K562 (cell line): ENCODE results near the gene TTC24. TPM values are rescaled to one million over a fixed set of nuclear protein-coding genes. Genes with fewer than 3 reads are reported as not detected.

ENCODE experiments used
- ATAC-seq: fragments of 200-7000 bp; cut with Tn5 transposase; 3 replicates; pipeline ENCODE4 v1.9.1; 2020; ENCODE audit warnings: moderate library complexity
- BruUV-seq: library from RNA; stranded (reverse); fragments of 400-500 nt; replicated peaks from 2 replicates; lab custom pipeline; 2021; lab: Mats Ljungman, UMichigan
- CTCF ChIA-PET: fragments of 300-600 bp; formaldehyde crosslinking; extraction: SDS; loops from one replicate; lab custom pipeline; 2021; ENCODE audit warnings: low intra/inter-chr PET ratio; lab: Yijun Ruan, JAX
- POLR2A ChIA-PET: fragments of 300-600, 350-650 bp; sonication (Branson Sonifier 250); formaldehyde crosslinking; extraction: SDS; loops from one replicate; lab custom pipeline; 2021; ENCODE audit warnings: antibody characterized with exemption, inconsistent platforms; lab: Yijun Ruan, JAX
- DNase-seq, 4 experiments: peaks; one replicate each; pipeline versions ENCODE4 v3.0.0 to v3.0.0-alpha.2; 2011 to 2018; ENCODE audit warnings: low spot score in 3 of 4, mixed read lengths in 3 of 4; ENCODE audit errors: extremely low read depth in 1 of 4
- FAIRE-seq: peaks from 2 replicates; lab custom pipeline; 2011; peaks lifted over from hg19 to GRCh38; lab: Jason Lieb, UNC
- H2AFZ ChIP-seq: 2 replicates; pipeline ENCODE4 v1.6.0; 2011; ENCODE audit warnings: low read depth, low read length, control low read depth, inconsistent platforms
- H3K27ac ChIP-seq: fragments of 200-600 bp; 3 replicates; pipeline ENCODE4 v1.8.0; 2011; ENCODE audit warnings: low read depth, mild to moderate bottlenecking, control low read depth, inconsistent platforms, low read length, moderate library complexity, mixed read lengths; ENCODE audit errors: extremely low read depth
- H3K27me3 ChIP-seq, 2 experiments: fragments of 300-600 bp in 1 of 2; 2 replicates in 1 of 2; 3 replicates in 1 of 2; pipeline versions ENCODE4 v1.6.0 to v1.8.0; 2011; ENCODE audit warnings: inconsistent platforms in 2 of 2, low read length in 2 of 2, mild to moderate bottlenecking in 1 of 2, mixed read lengths in 1 of 2, moderate library complexity in 1 of 2; ENCODE audit not compliant: control insufficient read depth in 2 of 2, insufficient read depth in 2 of 2
- H3K36me3 ChIP-seq: fragments of 300-600 bp; 3 replicates; pipeline ENCODE4 v1.8.0; 2011; ENCODE audit warnings: mild to moderate bottlenecking, low read length, inconsistent platforms; ENCODE audit not compliant: control insufficient read depth, insufficient read depth
- H3K4me1 ChIP-seq, 2 experiments: fragments of 200-600 bp in 1 of 2; replicated peaks in 1 of 2; 2 replicates in 1 of 2; 3 replicates in 1 of 2; pipeline versions ENCODE4 v1.5.1 to v1.8.0; 2011; ENCODE audit warnings: inconsistent platforms in 2 of 2, low read length in 2 of 2, mild to moderate bottlenecking in 1 of 2, mixed read lengths in 1 of 2, moderate library complexity in 1 of 2; ENCODE audit not compliant: control insufficient read depth in 2 of 2, insufficient read depth in 2 of 2
- H3K4me2 ChIP-seq: 2 replicates; pipeline ENCODE4 v1.6.1; 2011; ENCODE audit warnings: low read length, control low read depth, inconsistent platforms, mixed read lengths; ENCODE audit not compliant: insufficient read depth
- H3K4me3 ChIP-seq: fragments of 200-600 bp; sonication (generic), shearing (Covaris generic); 2 replicates; pipeline ENCODE4 v1.5.1; 2016; ENCODE audit warnings: control low read depth, inconsistent platforms
- H3K79me2 ChIP-seq: fragments of 200-600 bp; 3 replicates; pipeline ENCODE4 v1.8.0; 2011; ENCODE audit warnings: low read length, inconsistent platforms; ENCODE audit not compliant: control insufficient read depth, insufficient read depth
- H3K9ac ChIP-seq, 2 experiments: 2 replicates each; pipeline versions ENCODE4 v1.6.0 to v1.6.1; 2011; ENCODE audit warnings: low read depth in 2 of 2, low read length in 2 of 2, control low read depth in 1 of 2, inconsistent platforms in 1 of 2, mild to moderate bottlenecking in 1 of 2, mixed read lengths in 1 of 2; ENCODE audit not compliant: insufficient read depth in 1 of 2
- H3K9me1 ChIP-seq: one replicate; pipeline ENCODE4 v1.6.0; 2011; ENCODE audit warnings: inconsistent platforms, mild to moderate bottlenecking, low read length, moderate library complexity; ENCODE audit not compliant: control insufficient read depth, insufficient read depth
- H3K9me3 ChIP-seq: replicated peaks from 2 replicates; pipeline ENCODE4 v1.5.1; 2011; ENCODE audit warnings: low read depth, low read length, inconsistent platforms; ENCODE audit not compliant: control insufficient read depth, insufficient read depth
- H4K20me1 ChIP-seq: replicated peaks from 2 replicates; pipeline ENCODE4 v1.6.1; 2011; ENCODE audit warnings: low read length, inconsistent platforms, mixed read lengths; ENCODE audit not compliant: control insufficient read depth, insufficient read depth
- KHSRP ChIP-seq: fragments of 450-650 bp; IDR thresholded peaks from 2 replicates; pipeline ENCODE4 v1.6.1; 2017
- LCOR ChIP-seq: sonication (generic); formaldehyde crosslinking; IDR thresholded peaks from 2 replicates; pipeline ENCODE4 v1.8.0; 2022; ENCODE audit warnings: mild to moderate bottlenecking, missing genetic modification reagents
- MTA2 ChIP-seq: fragments of 450-650 bp; IDR thresholded peaks from 2 replicates; pipeline ENCODE4 v1.6.1; 2016; ENCODE audit warnings: low read depth
- PHF8 ChIP-seq: fragments of 200-600 bp; sonication (generic); IDR thresholded peaks from 2 replicates; pipeline ENCODE4 v1.6.1; 2012; ENCODE audit warnings: mixed run types, mild to moderate bottlenecking, inconsistent platforms, low read length, moderate library complexity, borderline replicate concordance
- RBM39 ChIP-seq: fragments of 200-400 bp; formaldehyde crosslinking; optimal IDR thresholded peaks from 2 replicates; pipeline ENCODE3; 2018; ENCODE audit warnings: low read depth, low read length
- RUNX1 ChIP-seq: sonication (generic); IDR thresholded peaks from 2 replicates; pipeline ENCODE4 v1.6.1; 2016; ENCODE audit warnings: antibody characterized with exemption, low read depth
- SMARCC2 ChIP-seq: fragments of 450-650 bp; IDR thresholded peaks from 2 replicates; pipeline ENCODE4 v1.6.1; 2017; ENCODE audit warnings: antibody characterized with exemption, moderate library complexity, mild to moderate bottlenecking, low read depth
- SP1 ChIP-seq: sonication (generic); formaldehyde crosslinking; IDR thresholded peaks from 2 replicates; pipeline ENCODE4 v1.8.1; 2022; ENCODE audit warnings: mild to moderate bottlenecking, missing genetic modification reagents
- SPI1 ChIP-seq: IDR thresholded peaks from 2 replicates; pipeline ENCODE4 v1.6.1; 2011; ENCODE audit warnings: low read depth, low read length, control low read depth, borderline replicate concordance
- ZNF121 ChIP-seq: sonication (generic); formaldehyde crosslinking; conservative IDR thresholded peaks from 2 replicates; pipeline ENCODE4 v1.8.0; 2022; ENCODE audit warnings: missing genetic modification reagents
- ZNF384 ChIP-seq: IDR thresholded peaks from 2 replicates; pipeline ENCODE4 v1.6.1; 2012; ENCODE audit warnings: low read depth, low read length, improper control_type of control experiment
- WGBS: fragments of 100-300 bp; shearing (Covaris generic); methylation state at CpG from one replicate; pipeline ENCODE4 v1.1.6; 2016; ENCODE audit warnings: low coverage, mixed read lengths; ENCODE audit not compliant: insufficient coverage; ENCODE audit errors: missing lambda C conversion rate; 5-methylcytosine and 5-hydroxymethylcytosine counted together
- in situ Hi-C: fragments of 300-500 bp; cut with MboI; formaldehyde crosslinking; loops from 4 replicates; pipeline ENCODE4 v1.15.0; 2018; ENCODE audit warnings: inconsistent platforms, mixed read lengths
- intact Hi-C: fragments of 100-400 bp; cut with micrococcal nuclease; formaldehyde crosslinking; loops from 2 replicates; pipeline ENCODE4 v1.14.2; 2022
- polyA plus RNA-seq, 8 experiments: library from polyadenylated mRNA; depleted of rRNA in 4 of 8; stranded (reverse) in 5 of 8; unstranded in 3 of 8; fragments of >200 nt; fragmentation: Nextera tagmentation in 2 of 8; fragmentation: Illumina TruSeq in 1 of 8; extraction: Ambion mirVana in 2 of 8; extraction: Trizol in 1 of 8; gene quantifications; 2 replicates each; pipeline versions ENCODE4 v1.2.1 to v1.2.3, GENCODE V29; 2011 to 2014; ENCODE audit warnings: inconsistent platforms in 1 of 8, missing spikeins in 1 of 8
- total RNA-seq, 7 experiments: library from RNA; depleted of rRNA in 6 of 7; stranded (reverse); fragments of >200 nt in 6 of 7; fragmentation: Illumina TruSeq in 2 of 7; extraction: Trizol in 2 of 7; gene quantifications; 2 replicates each; pipeline versions ENCODE4 v1.2.1 to v1.2.3, GENCODE V29; 2011 to 2021; ENCODE audit warnings: low replicate concordance in 1 of 7
- TF ChIP-seq, protein P1 (sequence below): sonication (generic); formaldehyde crosslinking; IDR thresholded peaks from 2 replicates; pipeline ENCODE4 v1.8.0; 2022; ENCODE audit warnings: mild to moderate bottlenecking, missing genetic modification reagents

The TTC24 gene
- total and polyA plus RNA-seq, 9 of the 15 experiments (the other 6 are each of a cell fraction or from before 2014, with no cell fraction given), result not detected

DNA sequence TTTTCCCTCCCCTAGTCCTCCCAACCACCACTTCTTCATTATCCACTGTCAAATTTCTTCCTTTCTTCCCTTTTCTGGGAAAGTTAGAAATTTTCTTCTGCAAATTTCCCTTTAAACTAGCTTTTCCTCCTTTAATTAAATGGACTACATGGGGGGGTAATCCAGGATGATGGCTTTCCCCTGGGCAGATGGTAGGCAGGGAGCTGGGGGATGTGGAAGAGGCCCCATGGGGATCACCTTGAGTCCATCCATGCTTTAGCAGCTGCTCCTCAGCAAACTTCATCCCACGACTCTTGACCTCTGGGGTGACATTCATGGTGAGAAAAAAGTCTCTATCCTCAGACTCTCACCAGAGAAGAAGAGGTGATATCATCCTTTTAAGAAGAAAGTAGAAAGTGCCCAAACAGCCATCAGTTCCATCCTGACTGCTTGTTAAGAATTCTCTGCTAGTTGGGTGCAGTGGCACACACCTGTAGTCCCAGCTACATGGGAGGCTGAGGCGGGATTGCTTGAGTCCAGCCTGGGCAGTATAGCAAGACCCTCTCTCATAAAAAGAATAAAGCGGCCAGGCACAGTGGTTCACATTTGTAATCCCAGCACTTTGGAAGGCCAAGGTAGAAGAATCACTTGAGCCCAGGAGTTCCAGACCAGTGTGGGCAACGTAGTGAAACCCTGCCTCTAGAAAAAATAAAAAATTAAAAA lies 19.4 kb downstream of the TTC24 start:
- POLR2A ChIA-PET, result interaction anchor here (1.0 to 3.2 kb wide), 4 partner anchors 8 to 67 kb away, joined by 3 to 16 read pairs (median 4); partner anchors contain the start of gene NAXE
- WGBS, result 86% methylated on average over 4 of the region's 4 CpGs
- Histone ChIP-seq H3K4me2 (no peak overlapping the region), H3K36me3 (peaks cover 60% of the 10 kb centered on the region), H3K9me3 (no peaks in the 10 kb centered on the region), H3K27me3 (no peaks in the 10 kb centered on the region), H3K4me3 (no peak overlapping the region), H3K9ac (no peak overlapping the region; a peak in 1 of 4 replicates), H4K20me1 (no peaks in the 10 kb centered on the region), H3K9me1 (no peaks in the 10 kb centered on the region), H3K4me1 (peaks cover 12% of the 10 kb centered on the region in 2 experiments; a peak in 4 of 5 replicates), H3K27ac (no peak overlapping the region), H2AFZ (no peak overlapping the region), H3K79me2 (peaks cover 46% of the 10 kb centered on the region)
- no peak for FAIRE-seq
- DNase-seq, result no peak
- no peak for ATAC-seq
- CTCF ChIA-PET, result no interaction called here
- no TSS peak for BruUV-seq
- TF ChIP-seq ZNF121 (peak; percentile 64), SMARCC2 (no peak)
- intact Hi-C loops, result no loop called here
- in situ Hi-C loops, result no loop called here

DNA sequence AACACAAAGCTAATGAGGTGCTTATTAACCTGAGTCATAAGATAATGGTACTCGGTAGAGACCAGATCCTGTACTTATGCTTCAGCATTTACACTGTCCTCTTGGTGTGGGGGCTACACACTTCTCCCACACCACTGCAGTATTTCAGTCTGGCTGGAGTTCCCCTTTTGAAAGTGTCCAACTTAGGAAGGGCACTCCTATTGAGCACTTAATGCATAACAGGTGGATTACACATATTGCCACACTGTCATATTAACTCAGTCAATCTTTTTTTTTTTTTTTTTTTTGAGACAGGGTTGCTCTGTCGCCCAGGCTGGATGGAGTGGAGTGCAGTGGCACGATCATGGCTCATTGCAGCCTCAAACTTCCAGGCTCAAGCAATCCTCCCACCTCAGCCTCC lies 20.3 kb downstream of the TTC24 start:
- intact Hi-C loops, result no loop called here
- TF ChIP-seq LCOR (CRISPR knock-in tag) (no peak), SP1 (CRISPR knock-in tag) (0 out of 2 replicates have a peak, but pooled peaks have one; percentile 34), KHSRP (no peak), SPI1 (peak; percentile 95), RBM39 (no peak), RUNX1 (no peak), PHF8 (no peak), MTA2 (no peak), ZNF384 (peak; percentile 51)
- TF ChIP-seq, protein P1, sequence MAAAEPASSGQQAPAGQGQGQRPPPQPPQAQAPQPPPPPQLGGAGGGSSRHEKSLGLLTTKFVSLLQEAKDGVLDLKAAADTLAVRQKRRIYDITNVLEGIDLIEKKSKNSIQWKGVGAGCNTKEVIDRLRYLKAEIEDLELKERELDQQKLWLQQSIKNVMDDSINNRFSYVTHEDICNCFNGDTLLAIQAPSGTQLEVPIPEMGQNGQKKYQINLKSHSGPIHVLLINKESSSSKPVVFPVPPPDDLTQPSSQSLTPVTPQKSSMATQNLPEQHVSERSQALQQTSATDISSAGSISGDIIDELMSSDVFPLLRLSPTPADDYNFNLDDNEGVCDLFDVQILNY (CRISPR knock-in tag), result peak; percentile 55; the same call in 1 of the 2 replicates

More for the DNA sequence above, 20.3 kb downstream of the TTC24 start:
- Histone ChIP-seq H3K27me3 (no peaks in the 10 kb centered on the region), H3K9ac (peak overlapping the region; percentile 35 to 93; a peak in 2 of 4 replicates), H4K20me1 (no peaks in the 10 kb centered on the region), H3K4me1 (peaks cover 12% of the 10 kb centered on the region in 2 experiments; a peak in 4 of 5 replicates), H3K4me2 (peak overlapping the region; percentile 97), H3K4me3 (peak overlapping the region; percentile 81; the same call in 1 of the 2 replicates), H3K79me2 (peaks cover 46% of the 10 kb centered on the region), H3K9me3 (no peaks in the 10 kb centered on the region), H3K9me1 (no peaks in the 10 kb centered on the region), H3K36me3 (peaks cover 51% of the 10 kb centered on the region), H3K27ac (no peak overlapping the region), H2AFZ (no peak overlapping the region)
- peak in 1 of 4 experiments; percentile 46 for DNase-seq
- peak; percentile 70 for ATAC-seq
- 41% methylated on average over 3 of the region's 3 CpGs for WGBS
- FAIRE-seq, result peak; percentile 11
- in situ Hi-C loops, result loop anchor here (5.0 kb wide), 2 partner anchors 143 to 213 kb away; no protein-coding TSS in a partner anchor
- BruUV-seq, result no TSS peak
- ChIA-PET CTCF (interaction anchor here (0.6 kb wide), 1 partner anchor 117 kb away, joined by 3 read pairs; no protein-coding TSS in a partner anchor), POLR2A (interaction anchor here (0.6 to 3.2 kb wide), 4 partner anchors 9 to 1785 kb away, joined by 3 to 16 read pairs (median 4); partner anchors contain the start of gene NAXE)
